ENCODE data around the gene TRDMT1.

The TRDMT1 gene

GRCh38 chr10:17185873-17186272 lies 15.6 kb downstream of the TRDMT1 start:
- no peak for DNase-seq (ENCODE audit: low spot score)
- TF ChIP-seq, protein P1, sequence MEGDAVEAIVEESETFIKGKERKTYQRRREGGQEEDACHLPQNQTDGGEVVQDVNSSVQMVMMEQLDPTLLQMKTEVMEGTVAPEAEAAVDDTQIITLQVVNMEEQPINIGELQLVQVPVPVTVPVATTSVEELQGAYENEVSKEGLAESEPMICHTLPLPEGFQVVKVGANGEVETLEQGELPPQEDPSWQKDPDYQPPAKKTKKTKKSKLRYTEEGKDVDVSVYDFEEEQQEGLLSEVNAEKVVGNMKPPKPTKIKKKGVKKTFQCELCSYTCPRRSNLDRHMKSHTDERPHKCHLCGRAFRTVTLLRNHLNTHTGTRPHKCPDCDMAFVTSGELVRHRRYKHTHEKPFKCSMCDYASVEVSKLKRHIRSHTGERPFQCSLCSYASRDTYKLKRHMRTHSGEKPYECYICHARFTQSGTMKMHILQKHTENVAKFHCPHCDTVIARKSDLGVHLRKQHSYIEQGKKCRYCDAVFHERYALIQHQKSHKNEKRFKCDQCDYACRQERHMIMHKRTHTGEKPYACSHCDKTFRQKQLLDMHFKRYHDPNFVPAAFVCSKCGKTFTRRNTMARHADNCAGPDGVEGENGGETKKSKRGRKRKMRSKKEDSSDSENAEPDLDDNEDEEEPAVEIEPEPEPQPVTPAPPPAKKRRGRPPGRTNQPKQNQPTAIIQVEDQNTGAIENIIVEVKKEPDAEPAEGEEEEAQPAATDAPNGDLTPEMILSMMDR (IDR thresholded peaks at IDR 0.05; ENCODE audit: extremely low read depth, missing control alignments), result no peak

DNA sequence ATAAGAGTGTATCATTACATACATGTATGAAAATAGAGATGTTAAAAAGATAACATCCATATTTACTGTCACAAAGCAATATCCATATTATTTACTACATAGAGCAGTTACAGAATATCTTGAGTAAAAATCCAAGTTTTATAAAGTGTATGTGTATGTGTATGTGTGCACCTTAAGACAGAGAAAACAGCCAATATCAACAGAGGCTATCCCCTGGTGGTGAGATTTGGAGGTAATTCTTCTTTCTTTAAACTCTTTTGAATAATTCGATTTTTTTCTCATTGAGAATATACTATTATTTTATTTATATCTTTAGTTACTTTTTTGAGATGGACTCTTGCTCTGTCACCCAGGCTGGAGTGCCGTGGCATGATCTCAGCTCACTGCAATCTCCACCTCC lies 18.4 kb downstream of the TRDMT1 start:
- DNase-seq (ENCODE audit: low spot score), result no peak
- TF ChIP-seq, protein P1 (IDR thresholded peaks at IDR 0.05; ENCODE audit: extremely low read depth, missing control alignments), result no peak

DNA sequence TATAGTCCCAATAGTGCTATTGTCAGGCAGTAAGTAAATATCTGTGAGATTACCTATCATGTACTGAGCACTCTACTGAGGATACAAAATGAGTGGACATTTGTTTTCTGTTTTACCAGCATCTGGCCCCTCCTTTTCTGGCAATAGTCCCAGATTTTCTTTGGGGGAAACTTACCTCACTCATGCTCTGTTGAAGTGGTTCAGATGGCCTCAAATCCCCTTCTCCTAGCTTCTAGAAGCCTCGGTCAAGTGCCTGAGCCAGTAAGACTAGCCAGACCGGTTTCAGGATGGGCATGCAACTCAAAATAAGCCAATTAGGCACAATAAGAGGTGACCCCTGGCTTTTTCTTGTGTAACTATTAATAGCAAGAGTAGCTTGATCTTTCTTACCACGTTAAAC lies 19.7 kb downstream of the TRDMT1 start:
- no peak for DNase-seq (ENCODE audit: low spot score)
- TF ChIP-seq, protein P1 (IDR thresholded peaks at IDR 0.05; ENCODE audit: extremely low read depth, missing control alignments), result no peak

- TF ChIP-seq, protein P1 (IDR thresholded peaks at IDR 0.05; ENCODE audit: extremely low read depth, missing control alignments), result no peak
- no peak for DNase-seq (ENCODE audit: low spot score)
Observed at GRCh38 chr10:17181110-17181509, 20.4 kb downstream of the TRDMT1 start.

- TF ChIP-seq, protein P1 (IDR thresholded peaks at IDR 0.05; ENCODE audit: extremely low read depth, missing control alignments), result no peak
- no peak for DNase-seq (ENCODE audit: low spot score)
Observed at GRCh38 chr10:17179002-17179401, 22.5 kb downstream of the TRDMT1 start.

DNA sequence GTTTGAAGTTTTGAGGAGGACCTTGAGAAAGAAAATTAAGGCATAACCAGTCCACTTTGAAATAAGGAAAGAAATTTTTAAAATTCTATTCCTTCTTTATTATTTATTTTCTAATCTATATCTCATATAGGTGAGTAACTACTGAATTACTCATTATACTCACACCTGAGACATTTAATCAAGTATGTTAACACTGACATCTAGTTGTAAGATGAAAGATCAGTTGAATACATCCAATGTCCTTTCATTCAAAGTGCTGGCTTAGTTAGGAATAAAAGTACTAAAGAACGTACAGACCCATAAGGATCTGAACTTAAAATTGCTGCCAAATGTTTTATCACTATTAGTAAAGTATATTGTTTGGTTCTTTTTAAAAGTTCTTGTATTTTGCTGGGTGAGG lies 23.5 kb downstream of the TRDMT1 start:
- TF ChIP-seq, protein P1 (IDR thresholded peaks at IDR 0.05; ENCODE audit: extremely low read depth, missing control alignments), result no peak

GRCh38 chr10:17177014-17177413 lies 24.5 kb downstream of the TRDMT1 start:
- TF ChIP-seq, protein P1 (IDR thresholded peaks at IDR 0.05; ENCODE audit: extremely low read depth, missing control alignments), result no peak
- DNase-seq (ENCODE audit: low spot score), result no peak

More for the DNA sequence above, 23.5 kb downstream of the TRDMT1 start:
- DNase-seq (ENCODE audit: low spot score), result no peak
